Keratinocyte (primary cell): ENCODE measurements around the gene CYP2D6. TPM values are rescaled to one million over a fixed set of nuclear protein-coding genes. Genes with fewer than 3 reads are reported as not detected.

Experiments
- DNase-seq: peaks from one replicate; pipeline ENCODE4 v3.0.0-alpha.2; 2011; ENCODE audit warnings: low read depth, missing footprints, low spot score
- FAIRE-seq: peaks from 2 replicates; lab custom pipeline; 2011; peaks lifted over from hg19 to GRCh38; lab: Jason Lieb, UNC
- H2AFZ ChIP-seq: 2 replicates; pipeline ENCODE4 v1.6.0; 2012; ENCODE audit warnings: low read length, control low read depth, inconsistent platforms; ENCODE audit not compliant: control insufficient read depth
- H3K27ac ChIP-seq: 2 replicates; pipeline ENCODE4 v1.5.1; 2011; ENCODE audit warnings: low read length; ENCODE audit not compliant: control insufficient read depth, insufficient read depth
- H3K27me3 ChIP-seq: 3 replicates; pipeline ENCODE4 v1.6.0; 2011; ENCODE audit warnings: low read length; ENCODE audit not compliant: control insufficient read depth, insufficient read depth; ENCODE audit errors: extremely low read depth
- H3K36me3 ChIP-seq, 2 experiments: 2 replicates in 1 of 2; 3 replicates in 1 of 2; pipeline ENCODE4 v1.5.1; 2011; ENCODE audit warnings: low read length in 2 of 2, mild to moderate bottlenecking in 1 of 2; ENCODE audit not compliant: control insufficient read depth in 2 of 2, insufficient read depth in 2 of 2; ENCODE audit errors: extremely low read depth in 1 of 2
- H3K4me1 ChIP-seq: 3 replicates; pipeline ENCODE4 v1.5.1; 2011; ENCODE audit warnings: low read length; ENCODE audit not compliant: control insufficient read depth, insufficient read depth; ENCODE audit errors: extremely low read depth
- H3K4me2 ChIP-seq: 3 replicates; pipeline ENCODE4 v1.6.0; 2011; ENCODE audit warnings: low read depth, low read length; ENCODE audit not compliant: control insufficient read depth, insufficient read depth; ENCODE audit errors: extremely low read depth
- H3K4me3 ChIP-seq, 3 experiments: fragments of 200-600 bp in 1 of 3; sonication (generic) in 1 of 3; 2 replicates in 2 of 3; 3 replicates in 1 of 3; pipeline ENCODE4 v1.5.1; 2011 to 2016; ENCODE audit warnings: low read length in 3 of 3, mild to moderate bottlenecking in 3 of 3, control low read depth in 2 of 3, inconsistent platforms in 1 of 3, low read depth in 1 of 3, mixed read lengths in 1 of 3, mixed run types in 1 of 3, moderate library complexity in 1 of 3; ENCODE audit not compliant: control insufficient read depth in 2 of 3, insufficient read depth in 2 of 3; ENCODE audit errors: extremely low read depth in 1 of 3
- H3K79me2 ChIP-seq: 2 replicates; pipeline ENCODE4 v1.6.0; 2012; ENCODE audit warnings: low read length; ENCODE audit not compliant: control insufficient read depth, insufficient read depth
- H3K9ac ChIP-seq: 3 replicates; pipeline ENCODE4 v1.6.0; 2011; ENCODE audit warnings: low read length; ENCODE audit not compliant: control insufficient read depth, insufficient read depth; ENCODE audit errors: extremely low read depth
- H3K9me1 ChIP-seq: 3 replicates; pipeline ENCODE4 v1.6.0; 2011; ENCODE audit warnings: low read length; ENCODE audit not compliant: control insufficient read depth, insufficient read depth; ENCODE audit errors: extremely low read depth
- H3K9me3 ChIP-seq: 2 replicates; pipeline ENCODE4 v1.5.1; 2012; ENCODE audit warnings: low read depth, low read length; ENCODE audit not compliant: control insufficient read depth
- H4K20me1 ChIP-seq: 3 replicates; pipeline ENCODE4 v1.6.0; 2011; ENCODE audit warnings: low read length; ENCODE audit not compliant: control insufficient read depth, insufficient read depth; ENCODE audit errors: extremely low read depth
- EZH2 ChIP-seq: IDR thresholded peaks from one replicate; pipeline ENCODE4 v1.6.1; 2012; ENCODE audit warnings: inconsistent platforms, mild to moderate bottlenecking, low read length, moderate library complexity
- dilution Hi-C: fragments of 300-500 bp; cut with MboI; formaldehyde crosslinking; loops from one replicate; pipeline ENCODE4 v1.7.0; 2020; ENCODE audit warnings: low sequenced_read_pairs; ENCODE audit not compliant: extremely low pct_ligation_motif_present
- polyA plus RNA-seq, 5 experiments: library from polyadenylated mRNA; depleted of rRNA in 3 of 5; stranded (reverse) in 3 of 5; stranded (forward) in 1 of 5; unstranded in 1 of 5; fragments of >200 nt; gene quantifications; 1 replicate in 1 of 5; 2 replicates in 3 of 5; 3 replicates in 1 of 5; pipeline versions ENCODE4 v1.2.1 to v1.2.3, GENCODE V29; 2011 to 2012; ENCODE audit warnings: missing spikeins in 2 of 5, low read depth in 1 of 5, low replicate concordance in 1 of 5
- TF ChIP-seq, protein P1 (sequence below), 3 experiments: IDR thresholded peaks in 1 of 3; conservative IDR thresholded peaks in 1 of 3; optimal IDR thresholded peaks in 1 of 3; 2 replicates in 2 of 3; 3 replicates in 1 of 3; pipeline versions ENCODE3 to v1.5.1; 2011; ENCODE audit warnings: low read length in 3 of 3, mild to moderate bottlenecking in 3 of 3, moderate library complexity in 2 of 3, control low read depth in 1 of 3, inconsistent platforms in 1 of 3; ENCODE audit not compliant: insufficient read depth in 2 of 3; ENCODE audit errors: extremely low read depth in 1 of 3

The CYP2D6 gene
- polyA plus RNA-seq, 1 donor (not counting 4 experiments of a cell fraction or from before 2014, with no cell fraction given) = 0.81 TPM

DNA sequence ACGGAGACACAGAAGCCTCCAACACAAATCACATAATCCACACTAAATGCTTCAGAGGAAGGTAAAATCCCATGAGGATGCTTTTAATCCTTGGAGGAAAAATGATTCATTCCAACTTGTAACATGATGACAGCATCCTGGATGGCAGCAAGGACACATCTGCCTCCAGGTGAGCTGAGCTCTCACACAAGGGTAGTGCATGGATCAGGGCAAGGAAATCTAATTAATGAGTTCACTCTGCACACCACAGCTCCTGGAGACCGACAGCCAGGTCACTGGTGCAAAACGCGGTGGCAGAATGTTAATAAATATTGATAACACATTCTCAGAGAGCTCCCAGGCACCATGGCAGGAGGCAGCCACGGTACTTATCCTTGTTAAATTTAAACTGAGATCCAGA, 40.3 kb upstream of the CYP2D6 start:
- dilution Hi-C loops = no loop called here
- Histone ChIP-seq H3K4me3 (no peak overlapping the region), H3K79me2 (peaks cover 25% of the 10 kb centered on the region), H3K4me1 (peaks cover 6% of the 10 kb centered on the region), H4K20me1 (peaks cover 6% of the 10 kb centered on the region), H3K27ac (no peak overlapping the region), H3K9me1 (no peaks in the 10 kb centered on the region), H3K9ac (no peak overlapping the region), H3K27me3 (no peaks in the 10 kb centered on the region), H2AFZ (no peak overlapping the region), H3K9me3 (no peaks in the 10 kb centered on the region), H3K36me3 (peaks cover 19 to 23% of the 10 kb centered on the region in 2 experiments), H3K4me2 (no peak overlapping the region)
- no peak for DNase-seq
- no peak for TF ChIP-seq EZH2
- TF ChIP-seq, protein P1, sequence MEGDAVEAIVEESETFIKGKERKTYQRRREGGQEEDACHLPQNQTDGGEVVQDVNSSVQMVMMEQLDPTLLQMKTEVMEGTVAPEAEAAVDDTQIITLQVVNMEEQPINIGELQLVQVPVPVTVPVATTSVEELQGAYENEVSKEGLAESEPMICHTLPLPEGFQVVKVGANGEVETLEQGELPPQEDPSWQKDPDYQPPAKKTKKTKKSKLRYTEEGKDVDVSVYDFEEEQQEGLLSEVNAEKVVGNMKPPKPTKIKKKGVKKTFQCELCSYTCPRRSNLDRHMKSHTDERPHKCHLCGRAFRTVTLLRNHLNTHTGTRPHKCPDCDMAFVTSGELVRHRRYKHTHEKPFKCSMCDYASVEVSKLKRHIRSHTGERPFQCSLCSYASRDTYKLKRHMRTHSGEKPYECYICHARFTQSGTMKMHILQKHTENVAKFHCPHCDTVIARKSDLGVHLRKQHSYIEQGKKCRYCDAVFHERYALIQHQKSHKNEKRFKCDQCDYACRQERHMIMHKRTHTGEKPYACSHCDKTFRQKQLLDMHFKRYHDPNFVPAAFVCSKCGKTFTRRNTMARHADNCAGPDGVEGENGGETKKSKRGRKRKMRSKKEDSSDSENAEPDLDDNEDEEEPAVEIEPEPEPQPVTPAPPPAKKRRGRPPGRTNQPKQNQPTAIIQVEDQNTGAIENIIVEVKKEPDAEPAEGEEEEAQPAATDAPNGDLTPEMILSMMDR (optimal IDR thresholded peaks at IDR 0.05 in 1 of 3, IDR thresholded peaks at IDR 0.05 in 1 of 3, conservative IDR thresholded peaks at IDR 0.05 in 1 of 3; ENCODE audit: extremely low read depth in 1 of 3, insufficient read depth in 2 of 3, low read length in 3 of 3) = no peak
- FAIRE-seq = peak; percentile 29

DNA sequence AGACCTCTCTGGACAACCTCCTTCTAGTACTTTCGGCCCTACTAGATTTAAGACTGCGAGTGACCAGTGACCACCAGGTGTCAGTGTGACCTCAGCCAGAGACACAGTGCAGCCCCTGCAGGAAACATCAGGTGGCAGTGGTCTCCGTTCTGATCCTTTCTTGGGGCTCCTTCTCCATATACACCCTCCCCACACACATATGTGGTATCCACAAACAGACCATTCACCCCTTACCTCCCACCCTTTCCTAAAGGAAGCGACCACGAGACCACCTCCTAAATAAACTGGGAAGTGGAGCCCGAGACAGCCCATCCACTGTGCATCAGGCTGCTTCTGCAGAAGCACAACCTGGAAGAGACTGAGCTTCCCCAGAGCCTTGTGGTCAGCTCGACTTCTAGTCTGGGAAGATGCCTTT, 38.5 kb upstream of the CYP2D6 start:
- peaks cover 22% of the 10 kb centered on the region for H3K79me2 ChIP-seq
- TF ChIP-seq, protein P1 (optimal IDR thresholded peaks at IDR 0.05 in 1 of 3, IDR thresholded peaks at IDR 0.05 in 1 of 3, conservative IDR thresholded peaks at IDR 0.05 in 1 of 3; ENCODE audit: extremely low read depth in 1 of 3, insufficient read depth in 2 of 3, low read length in 3 of 3) = peak; percentile 55 to 78 (median 70)
- TF ChIP-seq EZH2 = no peak
- FAIRE-seq = no peak

More for the DNA sequence above, 38.5 kb upstream of the CYP2D6 start:
- no peaks in the 10 kb centered on the region for H3K9me3 ChIP-seq
- no peak overlapping the region for H3K27ac ChIP-seq
- no peak overlapping the region for H3K4me3 ChIP-seq
- no peak overlapping the region for H3K9ac ChIP-seq
- H3K4me1 ChIP-seq = peaks cover 6% of the 10 kb centered on the region
- no peaks in the 10 kb centered on the region for H3K9me1 ChIP-seq
- H4K20me1 ChIP-seq = peaks cover 6% of the 10 kb centered on the region
- no peak overlapping the region for H3K4me2 ChIP-seq
- H3K27me3 ChIP-seq = no peaks in the 10 kb centered on the region
- no peak overlapping the region for H2AFZ ChIP-seq
- H3K36me3 ChIP-seq = peaks cover 21 to 29% of the 10 kb centered on the region in 2 experiments
- no peak for DNase-seq
- dilution Hi-C loops = no loop called here
